GM18508 (cell line): ENCODE results near the gene DNAJC5G.
"Not testable (repeated sequence)": the region's sequence is repeated elsewhere in the genome, so short reads cannot be mapped to it uniquely, and the experiment has no call there.

Source experiments
- ATAC-seq: cut with Tn5 transposase; IDR thresholded peaks from one replicate; pipeline ENCODE4 v1.9.1; 2021; ENCODE audit warnings: moderate number of reproducible peaks; ENCODE audit not compliant: insufficient read depth, unreplicated experiment

The DNAJC5G gene

GRCh38 chr2:27250652-27251379 is 24.4 kb upstream of the DNAJC5G start:
- ATAC-seq = no peak

DNA sequence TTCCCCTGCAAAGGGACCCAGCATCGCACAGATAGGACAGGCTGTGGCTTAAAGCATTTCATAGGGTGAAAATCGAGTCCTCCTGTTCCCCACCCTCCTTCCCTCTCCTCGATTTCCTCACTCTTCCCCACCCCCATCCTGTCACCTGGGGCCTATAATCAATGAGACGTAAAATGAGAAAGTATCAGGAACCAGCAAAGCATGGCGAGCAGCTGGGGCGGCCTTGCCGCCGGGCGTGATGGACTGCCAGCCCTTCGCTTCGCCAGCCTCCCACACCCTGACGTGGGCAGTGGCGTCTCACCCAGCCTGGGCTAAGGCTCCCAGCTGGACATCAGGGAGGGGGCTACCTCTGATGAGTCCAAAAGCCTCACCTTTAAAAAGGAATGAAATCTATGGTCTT is 23.5 kb upstream of the DNAJC5G start:
- no peak for ATAC-seq

GRCh38 chr2:27255187-27255586 is 20.0 kb upstream of the DNAJC5G start:
- ATAC-seq = no peak

GRCh38 chr2:27255660-27256059 is 19.6 kb upstream of the DNAJC5G start:
- no peak for ATAC-seq

GRCh38 chr2:27256855-27257454 is 18.3 kb upstream of the DNAJC5G start:
- ATAC-seq = no peak

DNA sequence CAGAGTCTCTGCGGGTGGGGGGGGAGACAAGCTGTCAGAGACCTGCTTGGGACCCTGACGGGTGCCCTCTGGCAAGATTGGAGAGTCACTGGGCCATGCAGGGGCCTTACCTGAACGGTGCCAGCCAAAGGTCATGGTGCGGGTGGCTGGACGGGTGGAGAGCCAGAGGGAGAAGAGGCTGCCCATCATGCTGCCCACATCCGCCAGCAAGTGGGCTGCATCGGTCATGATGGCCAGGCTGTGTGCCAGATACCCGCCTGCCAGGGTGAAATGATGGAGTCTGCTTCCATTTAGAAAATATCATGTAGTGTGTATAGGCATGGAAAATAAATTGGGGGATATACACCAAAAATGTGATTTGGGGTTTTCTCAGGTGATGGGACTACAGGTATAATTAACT is 17.2 kb upstream of the DNAJC5G start:
- no peak for ATAC-seq

DNA sequence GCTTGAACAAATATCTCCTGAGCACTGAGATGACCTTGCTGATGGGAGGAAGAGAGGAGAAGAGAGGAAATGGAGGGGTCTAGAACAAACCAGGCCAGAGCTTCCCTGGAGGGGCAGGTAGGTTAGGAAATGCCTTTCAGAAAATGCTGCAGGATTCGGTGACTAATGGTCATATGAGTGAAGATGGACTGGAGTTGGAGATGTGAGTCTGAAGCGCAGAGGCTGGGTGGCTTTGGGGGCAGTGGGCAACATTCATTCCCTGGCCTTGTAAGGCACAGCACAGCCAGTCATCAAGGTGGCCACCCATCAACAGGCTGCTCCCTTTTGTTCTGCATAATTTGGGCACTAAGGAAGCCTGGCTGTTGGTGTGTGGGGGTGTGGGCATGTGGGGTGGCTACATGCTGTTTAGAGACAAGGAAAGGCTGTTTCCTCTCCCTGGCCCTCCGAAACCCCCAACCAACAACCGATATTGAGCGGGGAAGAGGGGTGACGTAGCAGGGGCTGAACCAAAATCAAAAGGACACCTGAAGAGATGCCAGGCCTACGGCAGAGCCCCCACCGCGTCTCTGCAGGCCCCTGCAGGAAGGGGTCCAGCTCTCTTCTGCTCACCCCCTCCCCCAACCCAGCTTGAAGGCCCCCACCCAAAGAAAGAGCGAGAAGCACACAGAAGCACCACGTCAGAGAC is 13.8 kb upstream of the DNAJC5G start:
- no peak for ATAC-seq

DNA sequence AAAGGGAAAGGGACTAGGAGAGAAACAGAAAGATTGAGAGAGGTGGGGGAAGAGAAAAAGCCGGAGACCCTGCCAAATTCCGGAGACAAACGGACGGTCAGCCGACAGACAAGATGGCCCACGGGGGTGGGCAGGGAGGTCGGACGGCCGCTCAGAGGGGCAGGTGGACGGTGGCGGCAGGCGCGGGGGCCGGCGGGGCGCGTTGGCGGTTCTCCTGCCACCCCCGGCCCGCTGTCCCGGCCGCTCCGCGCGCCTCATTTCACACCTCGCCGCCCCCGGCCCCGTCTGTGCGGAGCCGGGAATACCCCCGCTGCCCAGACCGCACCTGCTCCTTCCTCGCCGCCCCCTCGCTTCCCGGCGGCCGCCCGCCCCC is 13.3 kb upstream of the DNAJC5G start:
- no peak for ATAC-seq

- no peak for ATAC-seq
Measured at GRCh38 chr2:27262379-27263286, 12.6 kb upstream of the DNAJC5G start, which contains the start of gene SLC30A3. Gene SLC30A3 (minus strand): TSS chr2:27263047. CDS start chr2:27262906, 141 bp downstream.

- ATAC-seq = no peak
Measured at GRCh38 chr2:27263287-27264252, 11.7 kb upstream of the DNAJC5G start.

- no peak for ATAC-seq
Measured at GRCh38 chr2:27264253-27264752, 10.9 kb upstream of the DNAJC5G start.

DNA sequence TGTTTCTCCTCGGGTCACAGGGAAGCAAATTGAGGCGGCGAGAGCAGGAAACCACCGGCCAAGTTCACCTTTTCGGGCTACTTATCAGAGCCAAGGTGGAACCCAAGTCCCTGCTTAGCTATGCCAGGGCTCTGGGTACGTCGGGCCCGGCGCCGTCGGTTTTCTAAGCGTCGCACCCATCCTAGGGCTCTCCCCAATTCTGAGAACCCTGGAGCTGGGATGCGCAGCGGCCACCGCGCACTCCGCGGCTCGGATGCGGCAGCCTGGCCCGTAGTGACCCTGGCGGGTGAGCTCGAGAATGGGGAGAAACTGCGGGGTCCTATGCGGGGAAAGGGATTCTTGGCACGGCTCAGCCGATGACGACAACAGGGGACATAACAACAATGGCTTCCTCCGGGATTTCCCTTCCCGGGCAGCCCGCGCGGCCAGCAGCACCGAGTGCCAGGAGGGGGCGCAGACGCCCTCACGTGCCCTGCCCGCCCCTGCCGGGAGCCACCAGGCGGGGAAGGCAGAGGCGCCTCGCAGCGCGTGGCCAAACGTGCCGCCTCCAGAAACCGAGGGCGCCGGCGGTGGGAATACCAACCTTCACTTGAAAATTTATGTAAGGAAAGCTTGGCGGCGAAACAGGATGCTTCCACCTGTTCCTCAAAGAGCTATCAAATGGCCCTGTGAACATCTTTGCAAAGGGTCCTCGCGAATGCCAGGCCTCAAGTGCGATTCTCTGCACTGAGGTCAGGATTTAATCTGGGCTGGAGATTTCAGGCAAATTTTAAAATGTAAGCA is 10.3 kb upstream of the DNAJC5G start:
- ATAC-seq = no peak

- no peak for ATAC-seq
Measured at GRCh38 chr2:27265536-27265870, 9.7 kb upstream of the DNAJC5G start.

- not testable (repeated sequence) for ATAC-seq
Measured at GRCh38 chr2:27268296-27268695, 6.9 kb upstream of the DNAJC5G start.

GRCh38 chr2:27270131-27270530 is 5.1 kb upstream of the DNAJC5G start:
- ATAC-seq = no peak

- no peak for ATAC-seq
Measured at GRCh38 chr2:27270670-27271069, 4.6 kb upstream of the DNAJC5G start.

- no peak for ATAC-seq
Measured at GRCh38 chr2:27271631-27272340, 3.4 kb upstream of the DNAJC5G start.
